Measurements from ENCODE around the gene FGFR4. TPM values are rescaled to one million over a fixed set of nuclear protein-coding genes. Genes with fewer than 3 reads are reported as not detected.

FGFR4 gene
- total and polyA plus RNA-seq, 2 experiments from 2014 or later = 43.4 to 150 TPM

GRCh38 chr5:177093803-177094202, 7.1 kb downstream of the FGFR4 start:
- Histone ChIP-seq H3K9me2 (ENCODE audit: insufficient read depth) (no peaks in the 10 kb centered on the region), H3K4me2 (no peak overlapping the region), H3K4me1 (ENCODE audit: insufficient read depth) (peaks cover 3% of the 10 kb centered on the region; the same call in 1 of the 2 replicates), H3F3A (replicated peaks; ENCODE audit: low read depth) (0 out of 2 replicates have a peak, but pooled peaks cover 8% of the 10 kb centered on the region), H2AFZ (no peak overlapping the region), H3K4me3 (no peak overlapping the region), H3K79me2 (replicated peaks; ENCODE audit: insufficient read depth) (peaks cover 6% of the 10 kb centered on the region), H3K27ac (ENCODE audit: low read depth) (no peak overlapping the region), H3K36me3 (ENCODE audit: insufficient read depth) (peaks cover 5% of the 10 kb centered on the region), H3K27me3 (ENCODE audit: insufficient read depth) (no peaks in the 10 kb centered on the region), H4K20me1 (replicated peaks; ENCODE audit: insufficient read depth) (peaks cover 8% of the 10 kb centered on the region; the same call in 1 of the 2 replicates)
- no peak for DNase-seq (ENCODE audit: low spot score)
- Mint-ChIP-seq H3K4me3 (no peak overlapping the region), H3K4me1 (peaks cover 10% of the 10 kb centered on the region), H3K27me3 (ENCODE audit: insufficient read depth, low read depth, poor library complexity) (peaks cover 12% of the 10 kb centered on the region), H3K9me3 (no peaks in the 10 kb centered on the region; the same call in 2 of the 3 replicates), H3K27ac (no peak overlapping the region), H3K36me3 (ENCODE audit: low read depth) (peaks cover 34% of the 10 kb centered on the region)
- ATAC-seq = no peak
- no peak for TF ChIP-seq EZH2 (IDR thresholded peaks at IDR 0.05; ENCODE audit: low read depth, unreplicated experiment)
- no peak for TF ChIP-seq NANOG (IDR thresholded peaks at IDR 0.05; ENCODE audit: borderline replicate concordance)
- TF ChIP-seq EZH2phosphoT487 (IDR thresholded peaks at IDR 0.05; ENCODE audit: unreplicated experiment) = no peak
- no peak for TF ChIP-seq CREB1 (CRISPR knock-in tag; IDR thresholded peaks at IDR 0.05; ENCODE audit: low read depth)
- TF ChIP-seq, protein P1, sequence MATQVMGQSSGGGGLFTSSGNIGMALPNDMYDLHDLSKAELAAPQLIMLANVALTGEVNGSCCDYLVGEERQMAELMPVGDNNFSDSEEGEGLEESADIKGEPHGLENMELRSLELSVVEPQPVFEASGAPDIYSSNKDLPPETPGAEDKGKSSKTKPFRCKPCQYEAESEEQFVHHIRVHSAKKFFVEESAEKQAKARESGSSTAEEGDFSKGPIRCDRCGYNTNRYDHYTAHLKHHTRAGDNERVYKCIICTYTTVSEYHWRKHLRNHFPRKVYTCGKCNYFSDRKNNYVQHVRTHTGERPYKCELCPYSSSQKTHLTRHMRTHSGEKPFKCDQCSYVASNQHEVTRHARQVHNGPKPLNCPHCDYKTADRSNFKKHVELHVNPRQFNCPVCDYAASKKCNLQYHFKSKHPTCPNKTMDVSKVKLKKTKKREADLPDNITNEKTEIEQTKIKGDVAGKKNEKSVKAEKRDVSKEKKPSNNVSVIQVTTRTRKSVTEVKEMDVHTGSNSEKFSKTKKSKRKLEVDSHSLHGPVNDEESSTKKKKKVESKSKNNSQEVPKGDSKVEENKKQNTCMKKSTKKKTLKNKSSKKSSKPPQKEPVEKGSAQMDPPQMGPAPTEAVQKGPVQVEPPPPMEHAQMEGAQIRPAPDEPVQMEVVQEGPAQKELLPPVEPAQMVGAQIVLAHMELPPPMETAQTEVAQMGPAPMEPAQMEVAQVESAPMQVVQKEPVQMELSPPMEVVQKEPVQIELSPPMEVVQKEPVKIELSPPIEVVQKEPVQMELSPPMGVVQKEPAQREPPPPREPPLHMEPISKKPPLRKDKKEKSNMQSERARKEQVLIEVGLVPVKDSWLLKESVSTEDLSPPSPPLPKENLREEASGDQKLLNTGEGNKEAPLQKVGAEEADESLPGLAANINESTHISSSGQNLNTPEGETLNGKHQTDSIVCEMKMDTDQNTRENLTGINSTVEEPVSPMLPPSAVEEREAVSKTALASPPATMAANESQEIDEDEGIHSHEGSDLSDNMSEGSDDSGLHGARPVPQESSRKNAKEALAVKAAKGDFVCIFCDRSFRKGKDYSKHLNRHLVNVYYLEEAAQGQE (IDR thresholded peaks at IDR 0.05; ENCODE audit: unreplicated experiment) = no peak
- TF ChIP-seq JUNB (IDR thresholded peaks at IDR 0.05; ENCODE audit: unreplicated experiment) = no peak
- no peak for TF ChIP-seq ZNF331 (CRISPR knock-in tag; IDR thresholded peaks at IDR 0.05; ENCODE audit: low read depth)
- no peak for TF ChIP-seq POLR2AphosphoS5 (IDR thresholded peaks at IDR 0.05; ENCODE audit: low read depth)
- TF ChIP-seq STAT1 (IDR thresholded peaks at IDR 0.05; ENCODE audit: unreplicated experiment) = no peak
- TF ChIP-seq CTCF (conservative IDR thresholded peaks at IDR 0.05; ENCODE audit: low read depth in 2 of 2) = no peak
- no peak for TF ChIP-seq ZNF114 (CRISPR knock-in tag; IDR thresholded peaks at IDR 0.05)
- TF ChIP-seq, protein P2, sequence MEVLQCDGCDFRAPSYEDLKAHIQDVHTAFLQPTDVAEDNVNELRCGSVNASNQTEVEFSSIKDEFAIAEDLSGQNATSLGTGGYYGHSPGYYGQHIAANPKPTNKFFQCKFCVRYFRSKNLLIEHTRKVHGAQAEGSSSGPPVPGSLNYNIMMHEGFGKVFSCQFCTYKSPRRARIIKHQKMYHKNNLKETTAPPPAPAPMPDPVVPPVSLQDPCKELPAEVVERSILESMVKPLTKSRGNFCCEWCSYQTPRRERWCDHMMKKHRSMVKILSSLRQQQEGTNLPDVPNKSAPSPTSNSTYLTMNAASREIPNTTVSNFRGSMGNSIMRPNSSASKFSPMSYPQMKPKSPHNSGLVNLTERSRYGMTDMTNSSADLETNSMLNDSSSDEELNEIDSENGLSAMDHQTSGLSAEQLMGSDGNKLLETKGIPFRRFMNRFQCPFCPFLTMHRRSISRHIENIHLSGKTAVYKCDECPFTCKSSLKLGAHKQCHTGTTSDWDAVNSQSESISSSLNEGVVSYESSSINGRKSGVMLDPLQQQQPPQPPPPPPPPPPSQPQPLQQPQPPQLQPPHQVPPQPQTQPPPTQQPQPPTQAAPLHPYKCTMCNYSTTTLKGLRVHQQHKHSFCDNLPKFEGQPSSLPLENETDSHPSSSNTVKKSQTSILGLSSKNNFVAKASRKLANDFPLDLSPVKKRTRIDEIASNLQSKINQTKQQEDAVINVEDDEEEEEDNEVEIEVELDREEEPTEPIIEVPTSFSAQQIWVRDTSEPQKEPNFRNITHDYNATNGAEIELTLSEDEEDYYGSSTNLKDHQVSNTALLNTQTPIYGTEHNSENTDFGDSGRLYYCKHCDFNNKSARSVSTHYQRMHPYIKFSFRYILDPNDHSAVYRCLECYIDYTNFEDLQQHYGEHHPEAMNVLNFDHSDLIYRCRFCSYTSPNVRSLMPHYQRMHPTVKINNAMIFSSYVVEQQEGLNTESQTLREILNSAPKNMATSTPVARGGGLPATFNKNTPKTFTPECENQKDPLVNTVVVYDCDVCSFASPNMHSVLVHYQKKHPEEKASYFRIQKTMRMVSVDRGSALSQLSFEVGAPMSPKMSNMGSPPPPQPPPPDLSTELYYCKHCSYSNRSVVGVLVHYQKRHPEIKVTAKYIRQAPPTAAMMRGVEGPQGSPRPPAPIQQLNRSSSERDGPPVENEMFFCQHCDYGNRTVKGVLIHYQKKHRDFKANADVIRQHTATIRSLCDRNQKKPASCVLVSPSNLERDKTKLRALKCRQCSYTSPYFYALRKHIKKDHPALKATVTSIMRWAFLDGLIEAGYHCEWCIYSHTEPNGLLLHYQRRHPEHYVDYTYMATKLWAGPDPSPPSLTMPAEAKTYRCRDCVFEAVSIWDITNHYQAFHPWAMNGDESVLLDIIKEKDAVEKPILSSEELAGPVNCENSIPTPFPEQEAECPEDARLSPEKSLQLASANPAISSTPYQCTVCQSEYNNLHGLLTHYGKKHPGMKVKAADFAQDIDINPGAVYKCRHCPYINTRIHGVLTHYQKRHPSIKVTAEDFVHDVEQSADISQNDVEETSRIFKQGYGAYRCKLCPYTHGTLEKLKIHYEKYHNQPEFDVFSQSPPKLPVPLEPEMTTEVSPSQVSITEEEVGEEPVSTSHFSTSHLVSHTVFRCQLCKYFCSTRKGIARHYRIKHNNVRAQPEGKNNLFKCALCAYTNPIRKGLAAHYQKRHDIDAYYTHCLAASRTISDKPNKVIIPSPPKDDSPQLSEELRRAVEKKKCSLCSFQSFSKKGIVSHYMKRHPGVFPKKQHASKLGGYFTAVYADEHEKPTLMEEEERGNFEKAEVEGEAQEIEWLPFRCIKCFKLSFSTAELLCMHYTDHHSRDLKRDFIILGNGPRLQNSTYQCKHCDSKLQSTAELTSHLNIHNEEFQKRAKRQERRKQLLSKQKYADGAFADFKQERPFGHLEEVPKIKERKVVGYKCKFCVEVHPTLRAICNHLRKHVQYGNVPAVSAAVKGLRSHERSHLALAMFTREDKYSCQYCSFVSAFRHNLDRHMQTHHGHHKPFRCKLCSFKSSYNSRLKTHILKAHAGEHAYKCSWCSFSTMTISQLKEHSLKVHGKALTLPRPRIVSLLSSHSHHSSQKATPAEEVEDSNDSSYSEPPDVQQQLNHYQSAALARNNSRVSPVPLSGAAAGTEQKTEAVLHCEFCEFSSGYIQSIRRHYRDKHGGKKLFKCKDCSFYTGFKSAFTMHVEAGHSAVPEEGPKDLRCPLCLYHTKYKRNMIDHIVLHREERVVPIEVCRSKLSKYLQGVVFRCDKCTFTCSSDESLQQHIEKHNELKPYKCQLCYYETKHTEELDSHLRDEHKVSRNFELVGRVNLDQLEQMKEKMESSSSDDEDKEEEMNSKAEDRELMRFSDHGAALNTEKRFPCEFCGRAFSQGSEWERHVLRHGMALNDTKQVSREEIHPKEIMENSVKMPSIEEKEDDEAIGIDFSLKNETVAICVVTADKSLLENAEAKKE (CRISPR knock-in tag; IDR thresholded peaks at IDR 0.05) = no peak
- TF ChIP-seq ETS1 (IDR thresholded peaks at IDR 0.05) = no peak

Measured in GM23338 (cell line).